Gastroesophageal sphincter (tissue), 4 donors: ENCODE data around the gene DIAPH3. TPM values are rescaled to one million over a fixed set of nuclear protein-coding genes. Genes with fewer than 3 reads are reported as not detected.

Source experiments
- ATAC-seq: fragments of 150-250 bp; one replicate; pipeline ENCODE4 v1.9.1; 2016; ENCODE audit warnings: mild to moderate bottlenecking, moderate library complexity
- H3K27ac ChIP-seq, 4 donors: fragments of 200-600 bp; sonication (generic) in 3 of 4; 1 replicate in 3 of 4; 2 replicates in 1 of 4; pipeline ENCODE4 v1.5.1; 2016 to 2019
- H3K27me3 ChIP-seq: fragments of 200-600 bp; sonication (generic); one replicate; pipeline ENCODE4 v1.5.1; 2019
- H3K36me3 ChIP-seq, 2 donors: fragments of 200-600 bp; sonication (generic); one replicate each; pipeline ENCODE4 v1.5.1; 2019; ENCODE audit warnings: control low read depth in 1 of 2
- H3K4me1 ChIP-seq, 3 donors: fragments of 200-600 bp; sonication (generic); 1 replicate in 2 of 3; 2 replicates in 1 of 3; pipeline ENCODE4 v1.5.1; 2016 to 2019; ENCODE audit warnings: control low read depth in 2 of 3
- H3K4me3 ChIP-seq, 2 donors: fragments of 200-600 bp; sonication (generic); one replicate each; pipeline ENCODE4 v1.5.1; 2019; ENCODE audit warnings: mild to moderate bottlenecking in 1 of 2, moderate library complexity in 1 of 2
- H3K9me3 ChIP-seq, 3 donors: fragments of 200-600 bp; sonication (generic); one replicate each; pipeline ENCODE4 v1.5.1; 2017 to 2019; ENCODE audit warnings: control low read depth in 2 of 3
- EP300 ChIP-seq: sonication (generic); formaldehyde crosslinking; IDR thresholded peaks from one replicate; pipeline ENCODE4 v1.6.1; 2017; ENCODE audit warnings: antibody characterized with exemption, mild to moderate bottlenecking
- POLR2A ChIP-seq, 2 donors: fragments of 450-650 bp; IDR thresholded peaks; one replicate each; pipeline ENCODE4 v1.6.1; 2017; ENCODE audit warnings: antibody characterized with exemption in 2 of 2, mild to moderate bottlenecking in 2 of 2, moderate library complexity in 1 of 2
- POLR2AphosphoS5 ChIP-seq: sonication (generic); formaldehyde crosslinking; IDR thresholded peaks from one replicate; pipeline ENCODE4 v1.6.1; 2017; ENCODE audit warnings: antibody characterized with exemption
- WGBS, 2 donors: methylation state at CpG; one replicate each; pipeline ENCODE4 v1.1.5; 2018; ENCODE audit warnings: low coverage in 1 of 2; 5-methylcytosine and 5-hydroxymethylcytosine counted together
- total RNA-seq, 4 donors: library from RNA; depleted of rRNA; stranded (reverse); fragments of >200 nt; gene quantifications; one replicate each; pipeline ENCODE4 v1.1.0, GENCODE V29; 2016
- TF ChIP-seq, protein P1 (sequence below), 4 experiments: fragments of 200-600 bp in 2 of 4; fragments of 450-650 bp in 2 of 4; sonication (generic) in 1 of 4; IDR thresholded peaks; one replicate each; pipeline ENCODE4 v1.5.1; 2017 to 2019; ENCODE audit warnings: antibody characterized with exemption in 4 of 4, mild to moderate bottlenecking in 2 of 4, moderate library complexity in 2 of 4

DIAPH3 gene
- total RNA-seq, 4 donors from 2014 or later, result 0.13 to 1.7 (median 0.49) TPM; not detected in 1

DNA sequence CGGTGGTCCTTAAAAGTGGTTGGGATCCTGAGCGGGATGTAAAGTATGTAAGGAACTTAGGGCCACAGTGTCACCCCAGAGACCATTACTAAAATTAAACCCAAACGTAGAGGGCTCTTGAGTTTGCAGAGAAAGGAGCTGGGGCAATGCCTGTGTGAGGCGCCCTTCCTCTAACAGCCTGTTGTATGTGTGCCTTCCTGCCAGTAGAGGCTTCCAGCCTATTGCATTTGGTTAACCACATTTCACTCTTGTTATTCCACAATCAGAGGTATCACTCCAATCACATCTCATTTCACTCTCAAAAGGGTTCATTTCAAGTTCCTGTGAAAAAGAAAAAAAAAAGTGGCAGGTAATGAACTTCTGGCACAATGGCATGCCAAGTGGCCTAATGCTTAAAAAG, 29.4 kb downstream of the DIAPH3 start:
- TF ChIP-seq POLR2AphosphoS5, result no peak
- TF ChIP-seq POLR2A (IDR thresholded peaks at IDR 0.05), result no peak
- no peak for TF ChIP-seq EP300
- TF ChIP-seq, protein P1, sequence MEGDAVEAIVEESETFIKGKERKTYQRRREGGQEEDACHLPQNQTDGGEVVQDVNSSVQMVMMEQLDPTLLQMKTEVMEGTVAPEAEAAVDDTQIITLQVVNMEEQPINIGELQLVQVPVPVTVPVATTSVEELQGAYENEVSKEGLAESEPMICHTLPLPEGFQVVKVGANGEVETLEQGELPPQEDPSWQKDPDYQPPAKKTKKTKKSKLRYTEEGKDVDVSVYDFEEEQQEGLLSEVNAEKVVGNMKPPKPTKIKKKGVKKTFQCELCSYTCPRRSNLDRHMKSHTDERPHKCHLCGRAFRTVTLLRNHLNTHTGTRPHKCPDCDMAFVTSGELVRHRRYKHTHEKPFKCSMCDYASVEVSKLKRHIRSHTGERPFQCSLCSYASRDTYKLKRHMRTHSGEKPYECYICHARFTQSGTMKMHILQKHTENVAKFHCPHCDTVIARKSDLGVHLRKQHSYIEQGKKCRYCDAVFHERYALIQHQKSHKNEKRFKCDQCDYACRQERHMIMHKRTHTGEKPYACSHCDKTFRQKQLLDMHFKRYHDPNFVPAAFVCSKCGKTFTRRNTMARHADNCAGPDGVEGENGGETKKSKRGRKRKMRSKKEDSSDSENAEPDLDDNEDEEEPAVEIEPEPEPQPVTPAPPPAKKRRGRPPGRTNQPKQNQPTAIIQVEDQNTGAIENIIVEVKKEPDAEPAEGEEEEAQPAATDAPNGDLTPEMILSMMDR (IDR thresholded peaks at IDR 0.05), result no peak
- Histone ChIP-seq H3K36me3 (no peaks in the 10 kb centered on the region), H3K27ac (no peak overlapping the region), H3K4me3 (no peak overlapping the region), H3K4me1 (no peaks in the 10 kb centered on the region), H3K27me3 (no peaks in the 10 kb centered on the region), H3K9me3 (no peaks in the 10 kb centered on the region)
- WGBS, 2 donors, result 88 to 89% methylated on average over 2 to 4 of the region's 4 CpGs
- ATAC-seq, result no peak

DNA sequence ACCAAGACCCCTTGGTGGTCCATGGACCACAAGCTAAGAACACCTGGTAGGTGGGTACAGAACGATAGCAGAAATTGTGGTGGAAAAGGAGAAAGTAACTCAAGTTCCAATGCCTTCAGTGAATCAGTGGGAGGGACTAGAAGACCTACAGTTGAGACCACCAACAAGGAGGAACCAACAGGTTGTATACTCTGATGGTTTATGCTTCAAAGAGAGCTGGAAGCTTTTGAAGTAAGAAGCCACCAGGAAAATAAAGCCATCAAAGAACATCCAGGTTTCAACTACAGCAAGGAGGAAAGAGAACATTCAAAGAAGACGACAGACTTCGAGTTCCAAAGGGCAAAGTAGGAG, 42.4 kb downstream of the DIAPH3 start:
- no peak for ATAC-seq
- 93% methylated on average over 3 of the region's 3 CpGs; no CpG with 5 or more reads in 1 of the 2 donors for WGBS, 2 donors

DNA sequence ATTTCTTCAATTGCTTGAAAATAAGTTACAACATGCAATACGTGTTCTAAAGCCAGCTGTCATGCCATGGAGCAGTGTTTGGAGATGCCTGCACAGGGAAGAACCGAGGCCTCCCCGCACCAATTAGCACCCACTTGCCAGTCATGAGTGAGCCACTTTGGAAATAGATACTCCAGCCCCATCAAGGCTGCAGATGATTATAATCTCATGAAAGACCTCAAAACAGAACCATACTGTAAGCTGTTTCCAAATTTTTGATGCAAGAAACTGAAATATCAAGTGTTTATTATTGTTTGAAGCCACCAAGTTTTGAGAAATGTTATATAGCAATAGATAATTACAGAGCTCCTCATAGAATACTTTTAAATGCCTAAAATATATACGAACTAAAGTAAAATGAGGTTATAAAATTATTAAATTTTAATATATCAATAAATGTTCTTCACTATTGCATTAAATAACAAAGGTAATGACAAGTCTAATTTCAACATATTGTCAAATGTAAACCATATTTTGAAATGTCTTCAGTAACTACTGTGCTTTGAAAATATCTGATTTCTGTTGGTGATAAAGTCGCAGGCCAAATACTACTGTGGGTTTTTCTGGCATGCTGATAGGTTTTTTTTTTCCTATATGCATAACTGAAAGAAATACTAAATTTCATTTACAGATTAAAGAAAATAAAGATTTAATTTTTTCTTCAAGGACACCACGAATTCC, 43.0 kb downstream of the DIAPH3 start:
- Histone ChIP-seq H3K27ac (no peak overlapping the region), H3K4me3 (no peak overlapping the region), H3K4me1 (no peaks in the 10 kb centered on the region), H3K36me3 (no peaks in the 10 kb centered on the region), H3K27me3 (no peaks in the 10 kb centered on the region), H3K9me3 (peaks cover 0 to 3% (median 0%) of the 10 kb centered on the region in 3 donors)
- WGBS, 2 donors, result 92 to 100% methylated on average over 4 to 6 of the region's 6 CpGs
- ATAC-seq, result no peak
- TF ChIP-seq, protein P1 (IDR thresholded peaks at IDR 0.05), result no peak
- no peak for TF ChIP-seq POLR2A (IDR thresholded peaks at IDR 0.05)
- no peak for TF ChIP-seq POLR2AphosphoS5
- TF ChIP-seq EP300, result no peak

More for the DNA sequence above, 42.4 kb downstream of the DIAPH3 start:
- H3K4me1 ChIP-seq, result no peaks in the 10 kb centered on the region
- H3K36me3 ChIP-seq, result no peaks in the 10 kb centered on the region
- H3K27me3 ChIP-seq, result no peaks in the 10 kb centered on the region
- peaks cover 0 to 6% (median 0%) of the 10 kb centered on the region in 3 donors for H3K9me3 ChIP-seq
- TF ChIP-seq POLR2A (IDR thresholded peaks at IDR 0.05), result no peak
- TF ChIP-seq, protein P1 (IDR thresholded peaks at IDR 0.05), result no peak
- no peak for TF ChIP-seq POLR2AphosphoS5
- H3K27ac ChIP-seq, result no peak overlapping the region
- H3K4me3 ChIP-seq, result no peak overlapping the region

DNA sequence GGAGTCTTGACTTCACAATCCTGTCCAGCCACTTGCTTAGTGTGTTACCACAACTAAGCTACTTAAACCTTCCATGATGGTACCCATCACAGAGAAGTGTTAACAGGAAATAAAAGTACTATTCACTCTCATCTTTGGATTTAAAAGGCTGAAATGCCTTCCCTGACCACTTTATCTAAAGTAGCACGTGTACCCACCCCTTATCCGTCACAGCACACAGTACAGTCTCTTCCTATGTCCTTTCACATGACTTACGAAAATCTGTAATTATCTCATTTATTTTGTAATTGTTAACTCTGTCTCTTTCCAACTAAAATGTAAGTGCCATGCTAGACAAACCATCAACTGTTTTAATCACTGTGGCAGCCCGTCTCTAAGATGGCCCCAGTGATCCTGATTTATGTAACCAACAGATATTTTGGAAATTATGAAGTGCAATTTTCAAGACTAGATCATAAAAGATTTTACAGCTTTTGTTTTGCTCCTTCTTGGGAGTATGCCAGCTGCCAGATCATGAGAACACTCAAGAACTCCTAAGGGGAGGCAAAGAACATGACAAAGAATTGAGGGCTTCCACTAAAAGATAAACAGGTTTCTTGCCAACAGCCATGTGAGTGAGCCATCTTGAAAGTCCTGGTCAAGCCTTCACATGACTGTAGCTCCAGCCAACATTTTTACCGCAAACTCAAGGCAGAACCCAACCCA, 44.9 kb downstream of the DIAPH3 start:
- TF ChIP-seq, protein P1 (IDR thresholded peaks at IDR 0.05), result no peak
- TF ChIP-seq POLR2AphosphoS5, result no peak
- TF ChIP-seq EP300, result no peak
- TF ChIP-seq POLR2A (IDR thresholded peaks at IDR 0.05), result no peak
- Histone ChIP-seq H3K9me3 (peaks cover 0 to 4% (median 0%) of the 10 kb centered on the region in 3 donors), H3K27me3 (no peaks in the 10 kb centered on the region), H3K4me3 (no peak overlapping the region), H3K4me1 (no peaks in the 10 kb centered on the region), H3K36me3 (no peaks in the 10 kb centered on the region), H3K27ac (no peak overlapping the region)
- WGBS, 2 donors, result 88 to 89% methylated on average over 4 to 5 of the region's 5 CpGs
- no peak for ATAC-seq
